SKM-1 treated with dmso at 0.1 percent for 144 hours (cell line): ENCODE data around the gene LRRC57.

Experiments
- DNase-seq: peaks from one replicate; lab custom pipeline; 2025; ENCODE audit not compliant: unreplicated experiment; lab: John Stamatoyannopoulos, UW

LRRC57 gene

DNA sequence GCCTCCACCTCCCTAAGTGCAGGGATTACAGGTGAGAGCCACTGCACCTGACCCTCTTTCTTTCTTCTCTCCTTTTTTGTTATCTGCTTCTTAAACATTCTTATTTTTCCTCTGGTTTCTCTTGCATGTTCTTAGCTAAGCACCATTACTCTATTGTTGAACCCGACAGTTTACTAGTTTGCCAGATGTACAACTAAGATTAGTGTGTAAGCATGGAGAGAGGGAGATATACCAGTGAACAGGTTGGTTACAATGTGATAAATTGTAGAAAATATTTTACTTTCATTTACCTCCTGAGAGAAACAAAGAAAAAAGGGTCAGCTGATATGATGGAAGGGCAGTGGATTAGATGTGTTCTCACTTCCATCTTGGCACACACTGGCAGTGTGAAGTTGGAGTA lies 5.0 kb upstream of the LRRC57 start:
- no peak for DNase-seq

GRCh38 chr15:42549741-42550392 lies 1.3 kb upstream of the LRRC57 start:
- peak; percentile 27 for DNase-seq

DNA sequence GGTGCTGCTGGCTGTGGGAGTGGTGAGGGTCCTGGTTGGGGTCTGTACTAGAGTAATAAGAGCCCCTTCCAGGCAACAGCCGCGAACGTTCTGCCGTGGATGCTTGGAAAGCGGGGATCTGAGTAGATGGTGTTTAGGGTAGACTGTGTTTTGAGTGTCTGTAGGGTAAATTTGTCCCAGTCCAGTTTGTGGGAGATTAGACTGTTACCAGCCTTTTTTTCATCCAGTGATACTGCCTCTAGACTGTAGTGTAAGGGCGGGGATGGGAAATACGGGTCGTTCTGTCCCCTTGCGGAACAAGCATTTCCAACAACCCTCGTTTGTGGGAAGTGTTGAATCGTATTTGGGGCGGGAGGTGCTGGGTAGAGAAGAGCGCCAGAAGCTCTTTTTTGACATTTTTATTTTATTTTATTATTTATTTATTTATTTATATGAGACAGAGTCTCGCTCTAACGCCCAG lies 469 bp upstream of the LRRC57 start:
- DNase-seq, result peak; percentile 39

DNA sequence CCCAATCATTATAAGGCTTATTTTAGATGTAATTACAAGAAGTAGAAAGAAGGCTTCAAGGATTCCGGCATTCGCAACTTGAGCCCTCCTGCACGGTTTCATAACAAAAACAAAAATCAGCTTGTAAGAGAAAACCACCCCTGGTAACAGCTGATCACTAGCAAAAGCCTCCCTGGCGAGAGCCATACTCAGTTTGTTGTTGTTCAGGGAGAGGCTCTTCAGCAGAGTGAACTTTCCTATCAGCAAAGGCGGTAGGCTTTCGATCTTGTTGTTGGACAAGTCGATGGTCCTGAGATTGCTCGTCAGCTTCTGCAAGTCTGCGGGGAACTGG lies 710 bp downstream of the LRRC57 start:
- no peak for DNase-seq

GRCh38 chr15:42544853-42545629 lies 3.6 kb downstream of the LRRC57 start:
- DNase-seq, result peak; percentile 73

DNA sequence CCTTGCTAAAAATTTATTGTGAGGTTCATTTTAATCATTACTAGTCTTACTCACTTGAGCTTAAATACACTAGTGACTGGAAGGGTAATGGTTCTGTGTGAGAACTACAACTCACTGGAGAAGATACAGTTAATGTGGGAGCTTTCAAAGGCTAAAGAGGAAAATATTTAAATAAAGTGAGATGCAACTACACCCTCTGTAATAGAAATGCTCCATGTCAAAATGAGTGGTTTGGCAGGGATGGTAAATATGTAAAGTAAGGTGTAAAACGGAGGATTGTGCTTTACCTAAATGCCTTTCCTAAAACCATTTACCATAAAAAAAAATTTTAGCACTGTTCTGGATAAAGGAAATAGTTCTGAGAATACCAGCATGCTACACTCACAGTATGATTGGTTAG lies 15.3 kb downstream of the LRRC57 start:
- no peak for DNase-seq

DNA sequence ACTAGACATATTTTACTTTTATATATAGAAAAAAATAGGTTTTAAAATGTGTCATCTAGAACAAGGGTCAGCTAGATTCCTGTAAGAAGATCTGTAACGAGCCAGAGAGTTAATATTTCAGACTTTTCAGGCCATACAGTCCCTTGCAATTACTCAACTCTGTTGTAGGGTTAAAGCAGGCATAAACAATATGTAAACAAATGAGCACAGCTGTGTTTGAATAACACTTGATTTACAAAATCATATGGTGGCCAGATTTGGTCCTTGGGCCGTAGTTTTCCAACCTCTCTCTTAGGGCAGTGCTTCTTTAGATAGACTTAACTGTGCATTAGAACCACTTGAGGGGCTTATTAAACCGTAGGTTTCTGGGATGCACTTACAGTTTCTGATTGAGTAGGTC lies 19.6 kb downstream of the LRRC57 start:
- no peak for DNase-seq

- DNase-seq, result no peak
Measured at GRCh38 chr15:42523331-42523730, 25.3 kb downstream of the LRRC57 start.

DNA sequence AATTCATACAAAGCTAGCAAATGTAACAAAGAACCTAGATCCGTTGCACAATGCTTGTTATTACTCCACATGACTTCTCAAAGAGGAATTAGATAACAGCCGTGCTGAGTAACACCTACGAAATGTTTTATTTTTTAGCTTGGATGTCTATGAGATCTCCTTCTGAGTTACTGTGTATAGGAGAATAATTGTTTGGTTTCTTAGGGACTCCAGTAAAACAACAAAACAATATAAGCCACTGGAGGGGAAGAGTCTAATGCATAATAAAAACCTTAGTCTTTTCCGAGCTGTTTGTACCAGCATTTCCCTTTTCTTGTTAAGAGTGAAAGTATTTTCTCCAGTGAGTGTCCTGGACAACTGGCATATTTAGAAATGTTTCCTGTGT lies 37.6 kb downstream of the LRRC57 start:
- DNase-seq, result peak; percentile 52

DNA sequence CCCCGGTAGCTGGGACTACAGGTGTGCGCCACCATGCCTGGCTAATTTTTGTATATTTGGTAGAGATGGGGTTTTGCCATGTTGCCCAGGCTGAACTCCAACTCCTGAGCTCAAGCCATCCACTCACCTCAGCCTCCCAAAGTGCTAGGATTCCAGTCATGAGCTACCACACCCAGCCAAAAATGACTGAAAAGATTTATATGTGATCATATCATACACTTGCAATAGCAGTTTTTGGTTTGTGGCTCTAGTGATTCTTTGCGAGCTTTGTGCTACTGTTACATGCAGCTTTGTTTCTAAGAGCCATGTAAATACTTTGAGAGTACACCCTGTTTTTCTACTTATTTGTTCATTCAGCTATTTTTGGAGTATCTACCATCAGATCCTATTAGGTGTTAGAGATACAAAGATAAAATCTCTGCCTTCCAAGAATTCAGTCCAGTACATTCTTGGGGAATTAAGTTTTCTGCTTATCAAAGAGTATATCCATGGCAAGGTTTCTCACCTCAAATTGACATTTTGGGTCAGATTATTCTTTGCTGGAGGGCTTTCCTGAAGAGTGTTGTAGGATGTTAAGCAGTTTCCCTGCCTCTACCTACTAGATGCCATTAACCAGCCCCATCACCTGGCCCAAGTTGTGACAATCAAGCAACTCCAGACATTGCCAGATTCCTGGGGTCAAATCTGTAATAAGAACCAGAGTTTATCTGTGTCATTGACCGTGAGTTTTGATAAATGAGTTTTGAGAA lies 38.2 kb downstream of the LRRC57 start:
- no peak for DNase-seq

DNA sequence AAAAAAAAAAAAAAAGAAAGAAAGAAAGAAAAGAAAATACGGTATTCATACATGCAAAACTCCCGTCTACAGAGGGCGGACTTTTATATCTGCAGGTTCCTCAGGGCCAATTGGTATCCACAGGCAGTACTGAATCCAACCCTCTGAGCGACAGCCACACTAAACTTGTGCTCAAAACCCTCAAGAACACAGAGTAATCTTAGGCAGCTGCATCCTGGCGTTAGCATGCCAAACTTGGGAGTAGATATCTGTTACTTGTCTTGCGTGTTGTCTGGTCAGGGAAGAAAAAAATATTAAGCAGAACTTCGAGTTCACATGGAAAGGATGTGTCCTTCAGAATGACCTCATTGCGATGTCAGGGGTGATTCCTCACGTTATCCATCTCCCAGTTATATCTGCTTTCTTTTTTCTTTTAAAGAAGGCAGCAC lies 40.3 kb downstream of the LRRC57 start:
- no peak for DNase-seq

DNA sequence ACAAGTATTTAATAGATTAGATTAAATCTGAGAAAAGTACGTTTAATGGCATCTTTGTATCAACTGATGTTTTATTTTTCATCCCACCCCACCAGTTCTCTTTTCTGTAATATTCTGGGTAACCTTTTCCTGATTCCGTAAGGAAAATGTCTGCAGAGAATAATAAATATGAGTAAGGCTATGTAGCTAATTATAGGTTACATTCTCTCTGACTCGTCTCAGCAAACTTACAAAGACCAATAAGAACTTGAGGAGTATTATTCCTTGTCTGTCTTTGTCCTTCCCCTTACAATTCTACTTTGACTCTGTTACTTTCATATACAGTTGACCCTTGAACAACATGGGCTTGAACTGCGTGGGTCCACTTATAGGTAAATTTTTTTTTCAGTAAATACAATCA lies 41.1 kb downstream of the LRRC57 start:
- DNase-seq, result no peak

GRCh38 chr15:42504631-42505030 lies 44.0 kb downstream of the LRRC57 start:
- no peak for DNase-seq

DNA sequence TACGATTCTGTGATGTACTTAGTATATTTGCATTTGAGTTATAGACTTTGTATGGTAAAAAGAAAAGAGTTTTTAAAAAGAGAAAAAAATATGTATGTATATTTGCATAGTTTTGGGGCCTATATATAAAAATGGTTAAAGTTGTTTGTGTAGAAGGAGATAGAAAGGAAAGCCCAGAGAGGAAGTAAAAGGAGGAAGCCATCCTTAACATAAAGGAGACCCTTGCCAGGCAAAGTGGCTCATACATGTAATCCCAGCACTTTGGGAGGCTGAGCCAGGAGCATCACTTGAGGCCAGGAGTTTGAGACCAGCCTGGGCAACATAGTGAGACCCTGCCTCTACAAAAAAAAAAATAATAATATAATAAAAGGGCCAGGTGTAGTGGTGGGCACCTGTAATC lies 44.8 kb downstream of the LRRC57 start:
- no peak for DNase-seq

DNA sequence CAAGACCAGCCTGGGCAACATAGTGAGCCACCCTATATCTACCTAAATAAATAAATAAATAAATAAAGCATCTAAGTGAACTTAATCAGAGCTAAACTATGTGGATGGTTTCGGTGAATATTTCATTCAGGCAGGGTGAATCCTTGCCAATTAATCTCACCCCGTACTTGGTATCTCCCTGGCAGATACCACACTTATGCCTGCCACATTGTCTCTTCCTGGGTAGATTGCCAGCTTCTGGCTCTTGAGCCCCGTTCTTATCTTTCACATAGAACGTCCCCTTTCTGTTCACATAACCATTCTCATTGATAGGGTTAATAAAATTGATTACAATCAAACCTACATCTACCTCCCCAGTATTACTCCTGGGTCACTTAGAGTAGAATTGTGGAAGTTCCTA lies 46.1 kb downstream of the LRRC57 start:
- no peak for DNase-seq

DNA sequence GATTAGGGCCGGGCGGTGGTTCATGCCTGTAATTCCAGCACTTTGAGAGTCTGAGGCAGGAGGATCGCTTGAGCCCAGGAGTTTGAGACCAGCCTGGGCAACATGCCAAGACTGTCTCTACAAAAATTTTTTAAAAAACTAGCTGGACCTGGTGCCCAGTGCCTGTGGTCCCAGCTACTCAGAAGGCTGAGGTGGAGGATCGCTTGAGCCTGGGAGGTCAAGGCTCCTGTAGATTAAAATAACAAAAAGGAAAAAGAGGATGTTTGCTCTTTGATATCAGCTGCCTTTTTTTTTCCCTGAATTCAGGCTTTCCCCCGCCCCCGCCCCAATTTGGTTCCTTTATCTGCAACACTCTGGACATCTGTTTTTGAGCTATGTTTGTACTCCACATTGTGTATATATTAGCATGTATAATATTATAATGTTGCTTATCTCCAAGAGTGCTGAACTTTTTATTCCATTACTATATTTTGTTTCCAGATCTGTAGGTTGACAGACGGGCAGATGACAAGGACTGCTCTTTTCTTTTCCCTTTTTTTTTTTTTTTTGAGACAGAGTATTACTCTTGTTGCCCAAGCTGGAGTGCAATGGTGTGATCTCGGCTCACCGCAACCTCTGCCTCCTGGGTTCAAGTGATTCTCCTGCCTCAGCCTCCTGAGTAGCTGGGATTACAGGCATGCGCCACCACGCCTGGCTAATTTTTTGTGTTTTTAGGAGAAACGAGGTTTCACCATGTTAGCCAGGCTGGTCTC lies 48.6 kb downstream of the LRRC57 start:
- DNase-seq, result no peak

GRCh38 chr15:42498212-42499068 lies 50.2 kb downstream of the LRRC57 start:
- DNase-seq, result no peak

DNA sequence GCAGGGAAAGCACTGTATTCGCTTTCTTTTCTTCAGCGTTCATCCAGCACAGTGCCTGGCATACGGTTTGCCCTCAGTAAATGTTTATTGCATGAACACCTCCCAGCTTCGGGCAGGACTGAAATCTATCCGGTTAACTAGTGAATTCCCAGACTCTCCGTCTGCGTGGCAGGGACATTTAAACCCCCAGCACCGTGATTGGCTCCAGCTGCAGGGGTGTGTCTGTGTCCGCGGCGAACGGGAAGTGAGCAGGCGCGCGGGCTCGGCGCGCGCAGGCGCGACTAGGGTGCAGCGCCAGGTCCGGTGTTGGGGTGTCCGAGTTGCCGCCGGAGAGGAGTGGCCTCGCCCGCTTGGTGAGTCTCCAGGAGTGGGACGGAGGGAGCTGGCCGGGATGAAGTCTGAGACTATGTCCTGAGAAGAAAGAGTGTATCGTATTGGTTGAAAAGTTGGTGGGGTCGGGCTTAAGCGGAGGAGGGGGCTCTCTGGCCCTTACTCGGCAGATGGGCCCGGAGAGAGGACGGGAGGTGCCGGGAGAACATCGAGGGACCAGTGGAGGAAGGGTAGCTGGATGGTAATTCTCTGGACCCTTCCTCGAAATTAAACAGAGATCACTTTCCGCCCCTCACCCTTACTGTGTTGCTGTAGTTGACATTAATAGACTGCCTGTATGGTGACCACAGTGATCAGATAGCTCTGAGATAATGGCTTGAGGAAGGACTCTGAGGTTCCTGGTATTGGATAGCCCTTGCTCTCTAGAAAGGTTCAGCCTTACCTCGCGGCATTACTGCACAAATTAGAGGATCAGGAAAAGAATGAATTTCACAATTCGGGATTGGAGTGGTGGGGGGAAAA lies 53.0 kb downstream of the LRRC57 start, which contains the start of gene SNAP23:
TSS of gene SNAP23 (plus strand) at position 274 of the 852 bp plus-strand sequence. CDS start 16,213 bp downstream, outside the sequence.
- peak; percentile 87 for DNase-seq

GRCh38 chr15:42494998-42495360 lies 53.6 kb downstream of the LRRC57 start:
- DNase-seq, result no peak
